ENCODE measurements around the gene MORN5. TPM values are rescaled to one million over a fixed set of nuclear protein-coding genes. Genes with fewer than 3 reads are reported as not detected.

Gene MORN5
- total RNA-seq, 2 donors from 2014 or later, result 2.1 TPM; not detected in 1

GRCh38 chr9:122151267-122151828, 8.4 kb upstream of the MORN5 start:
- WGBS, result 85% methylated on average over 4 of the region's 4 CpGs
- DNase-seq (ENCODE audit: low spot score), result no peak
- Histone ChIP-seq H3K27me3 (replicated peaks; ENCODE audit: insufficient read depth) (no peaks in the 10 kb centered on the region), H3K36me3 (no peaks in the 10 kb centered on the region), H3K4me1 (replicated peaks) (no peaks in the 10 kb centered on the region), H3K4me3 (no peak overlapping the region), H3K9me3 (no peaks in the 10 kb centered on the region), H3K27ac (no peak overlapping the region)
- TF ChIP-seq POLR2AphosphoS5 (IDR thresholded peaks at IDR 0.05), result no peak
- TF ChIP-seq POLR2A (IDR thresholded peaks at IDR 0.05), result no peak
- no peak for TF ChIP-seq CTCF (IDR thresholded peaks at IDR 0.05)
- intact Hi-C loops (cut with DNase I), result no loop called here

GRCh38 chr9:122155796-122156195, 3.9 kb upstream of the MORN5 start:
- Histone ChIP-seq H3K4me3 (no peak overlapping the region), H3K27me3 (replicated peaks; ENCODE audit: insufficient read depth) (no peaks in the 10 kb centered on the region), H3K27ac (no peak overlapping the region), H3K36me3 (no peaks in the 10 kb centered on the region), H3K9me3 (no peaks in the 10 kb centered on the region), H3K4me1 (replicated peaks) (no peaks in the 10 kb centered on the region)
- TF ChIP-seq POLR2A (IDR thresholded peaks at IDR 0.05), result no peak
- TF ChIP-seq POLR2AphosphoS5 (IDR thresholded peaks at IDR 0.05), result no peak
- no peak for TF ChIP-seq CTCF (IDR thresholded peaks at IDR 0.05)
- intact Hi-C loops (cut with DNase I), result no loop called here
- WGBS, result 79% methylated on average over 4 of the region's 4 CpGs
- DNase-seq (ENCODE audit: low spot score), result no peak

- Histone ChIP-seq H3K36me3 (no peaks in the 10 kb centered on the region), H3K27ac (no peak overlapping the region), H3K4me3 (no peak overlapping the region), H3K4me1 (replicated peaks) (no peaks in the 10 kb centered on the region), H3K9me3 (no peaks in the 10 kb centered on the region), H3K27me3 (replicated peaks; ENCODE audit: insufficient read depth) (no peaks in the 10 kb centered on the region)
- intact Hi-C loops (cut with DNase I), result no loop called here
- TF ChIP-seq POLR2AphosphoS5 (IDR thresholded peaks at IDR 0.05) (no peak), CTCF (IDR thresholded peaks at IDR 0.05) (peak in 2 of 4 experiments; percentile 8 to 11)
- no peak for DNase-seq (ENCODE audit: low spot score)
- 77% methylated on average over 3 of the region's 3 CpGs for WGBS
Observed at GRCh38 chr9:122158202-122158601, 1.5 kb upstream of the MORN5 start.

- H3K27ac ChIP-seq, result no peak overlapping the region
- no peaks in the 10 kb centered on the region for H3K4me1 ChIP-seq (replicated peaks)
- no peak for TF ChIP-seq CTCF (IDR thresholded peaks at IDR 0.05)
- no peak for TF ChIP-seq POLR2A (IDR thresholded peaks at IDR 0.05)
- TF ChIP-seq POLR2AphosphoS5 (IDR thresholded peaks at IDR 0.05), result no peak
- no peak for DNase-seq (ENCODE audit: low spot score)
- intact Hi-C loops (cut with DNase I), result no loop called here
- 15% methylated on average over 6 of the region's 6 CpGs for WGBS
- no peaks in the 10 kb centered on the region for H3K27me3 ChIP-seq (replicated peaks; ENCODE audit: insufficient read depth)
- H3K4me3 ChIP-seq, result peak overlapping the region; percentile 89 to 97
- H3K9me3 ChIP-seq, result no peaks in the 10 kb centered on the region
- no peaks in the 10 kb centered on the region for H3K36me3 ChIP-seq
Observed at GRCh38 chr9:122159925-122160246, 178 bp downstream of the MORN5 start.

- intact Hi-C loops (cut with DNase I), result no loop called here
- Histone ChIP-seq H3K27ac (no peak overlapping the region), H3K27me3 (replicated peaks; ENCODE audit: insufficient read depth) (no peaks in the 10 kb centered on the region), H3K36me3 (no peaks in the 10 kb centered on the region), H3K4me3 (no peak overlapping the region), H3K9me3 (no peaks in the 10 kb centered on the region), H3K4me1 (replicated peaks) (no peaks in the 10 kb centered on the region)
- TF ChIP-seq POLR2AphosphoS5 (IDR thresholded peaks at IDR 0.05) (no peak), POLR2A (IDR thresholded peaks at IDR 0.05) (no peak), CTCF (IDR thresholded peaks at IDR 0.05) (no peak)
- DNase-seq (ENCODE audit: low spot score), result no peak
Observed at GRCh38 chr9:122162415-122162814, 2.7 kb downstream of the MORN5 start.
